Measurements from ENCODE around the gene ELK1. TPM values are rescaled to one million over a fixed set of nuclear protein-coding genes. Genes with fewer than 3 reads are reported as not detected.

The ELK1 gene
- total and polyA plus RNA-seq, 2 of the 8 experiments (the other 6 are each of a cell fraction or from before 2014, with no cell fraction given), result 31.9 to 42.2 TPM

DNA sequence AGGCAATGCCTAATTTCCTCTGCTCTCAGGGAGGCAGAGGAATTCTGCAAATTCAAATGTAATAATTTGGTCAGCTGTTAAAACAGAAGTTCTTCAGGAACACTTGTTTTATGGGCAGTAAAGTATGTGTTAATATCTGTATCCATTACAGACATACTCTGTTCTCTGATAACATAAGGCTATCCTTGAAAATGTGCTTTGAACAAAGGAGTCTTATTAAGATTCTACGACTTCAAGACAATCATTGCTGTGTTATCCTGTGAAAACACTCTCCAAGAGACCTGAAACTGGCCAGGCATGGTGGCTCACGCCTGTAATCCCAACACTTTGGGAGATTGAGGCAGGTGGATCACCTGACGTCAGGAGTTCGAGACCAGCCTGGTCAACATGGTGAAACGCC lies 18.7 kb downstream of the ELK1 start:
- Histone ChIP-seq H3K4me1 (replicated peaks in 1 of 4; ENCODE audit: control insufficient read depth in 3 of 4, insufficient read depth in 4 of 4, low read length in 3 of 4) (no peaks in the 10 kb centered on the region; a peak in 2 of 7 replicates), H3K9ac (replicated peaks in 1 of 4; ENCODE audit: extremely low read depth in 1 of 4, low read depth in 3 of 4, low read length in 3 of 4) (no peak overlapping the region), H3K27me3 (replicated peaks in 1 of 4; ENCODE audit: control insufficient read depth in 3 of 4, extremely low read depth in 1 of 4, insufficient read depth in 3 of 4, low read length in 3 of 4) (no peaks in the 10 kb centered on the region), H2BK5ac (ENCODE audit: low read depth, low read length) (no peak overlapping the region), H3K23me2 (ENCODE audit: low read depth, low read length) (no peaks in the 10 kb centered on the region; the same call in 1 of the 2 replicates), H3K79me1 (ENCODE audit: low read depth, low read length) (no peaks in the 10 kb centered on the region), H3K4ac (replicated peaks; ENCODE audit: insufficient read length, low read depth, low read length) (no peak overlapping the region), H3K56ac (replicated peaks; ENCODE audit: insufficient read length, low read depth, low read length) (no peak overlapping the region), H4K8ac (ENCODE audit: extremely low read depth, insufficient read depth, low read length) (no peak overlapping the region), H4K5ac (ENCODE audit: insufficient read length, low read depth, low read length) (no peak overlapping the region), H3K9me3 (ENCODE audit: insufficient read depth in 2 of 2, low read depth in 1 of 2, low read length in 1 of 2) (no peaks in the 10 kb centered on the region), H3K36me3 (ENCODE audit: control insufficient read depth in 2 of 4, insufficient read depth in 4 of 4, low read length in 3 of 4) (peaks cover 0 to 7% (median 3%) of the 10 kb centered on the region in 4 experiments; a peak in 4 of 8 replicates), H2BK12ac (ENCODE audit: low read depth, low read length) (no peak overlapping the region), H2AK5ac (ENCODE audit: low read depth, low read length) (no peak overlapping the region), H3K79me2 (ENCODE audit: control insufficient read depth in 1 of 2, insufficient read depth in 2 of 2, low read length in 2 of 2) (no peaks in the 10 kb centered on the region), H2BK15ac (ENCODE audit: low read length) (no peak overlapping the region), H2AFZ (ENCODE audit: low read length) (no peak overlapping the region), H3K14ac (ENCODE audit: insufficient read length) (no peak overlapping the region), H3K27ac (ENCODE audit: low read depth, low read length) (no peak overlapping the region), H2BK20ac (ENCODE audit: low read length) (no peak overlapping the region), H3K4me2 (ENCODE audit: insufficient read depth in 1 of 2, low read depth in 2 of 2, low read length in 2 of 2) (no peak overlapping the region), H4K20me1 (replicated peaks in 1 of 2; ENCODE audit: control insufficient read depth in 1 of 2, insufficient read depth in 2 of 2, low read length in 2 of 2) (no peaks in the 10 kb centered on the region), H3K18ac (ENCODE audit: extremely low read depth, low read length) (no peak overlapping the region), H4K91ac (replicated peaks; ENCODE audit: insufficient read length, low read length) (no peak overlapping the region), H3K4me3 (ENCODE audit: extremely low read depth in 1 of 4, insufficient read depth in 2 of 4, low read depth in 3 of 4, low read length in 4 of 4) (no peak overlapping the region), H2BK120ac (replicated peaks; ENCODE audit: low read depth, low read length) (no peak overlapping the region), H3K23ac (ENCODE audit: insufficient read length) (no peak overlapping the region)
- WGBS, 2 experiments (ENCODE audit: extremely low coverage in 1 of 2, insufficient coverage in 1 of 2, insufficient read length in 1 of 2, insufficient replicate concordance in 2 of 2, low coverage in 1 of 2, low lambda C conversion rate in 2 of 2, missing lambda C conversion rate in 1 of 2), result 100% methylated on average over 1 of the region's 5 CpGs; no CpG with 5 or more reads in 1 of the 2 experiments
- CTCF ChIA-PET (ENCODE audit: partially characterized antibody), result interaction anchor here (1.3 to 2.6 kb wide), 4 partner anchors 10 to 69 kb away, joined by 4 to 14 read pairs (median 8); no protein-coding TSS in a partner anchor
- no peak for TF ChIP-seq TBP (IDR thresholded peaks at IDR 0.05; ENCODE audit: low read depth, low read length)
- no peak for FAIRE-seq
- no peak for DNase-seq (ENCODE audit: low read depth in 1 of 2, low spot score in 2 of 2)
- POLR2A ChIA-PET (ENCODE audit: partially characterized antibody), result interaction anchor here (0.6 to 1.4 kb wide), 2 partner anchors 18 to 23 kb away, joined by 3 to 4 read pairs; no protein-coding TSS in a partner anchor

All from H1 (cell line).